Muscle layer of duodenum (tissue), 2 donors: ENCODE data around the gene SETBP1.
A peak's percentile ranks its signal among the peaks of the same experiment; 100 is the strongest.

Source experiments
- H3K27ac ChIP-seq: one replicate; pipeline ENCODE4 v1.7.0; 2013; ENCODE audit warnings: mild to moderate bottlenecking, low read length
- H3K27me3 ChIP-seq: one replicate; pipeline ENCODE4 v1.7.0; 2013; ENCODE audit warnings: low read depth, mild to moderate bottlenecking, control low read depth, low read length
- H3K36me3 ChIP-seq, 2 donors: one replicate each; pipeline ENCODE4 v1.7.0; 2013; ENCODE audit warnings: low read length in 2 of 2, control low read depth in 1 of 2, mild to moderate bottlenecking in 1 of 2; ENCODE audit not compliant: insufficient read depth in 2 of 2, control insufficient read depth in 1 of 2
- H3K4me1 ChIP-seq, 2 donors: one replicate each; pipeline ENCODE4 v1.7.0; 2013; ENCODE audit warnings: low read length in 2 of 2, mild to moderate bottlenecking in 2 of 2, control low read depth in 1 of 2, moderate library complexity in 1 of 2; ENCODE audit not compliant: insufficient read depth in 2 of 2, control insufficient read depth in 1 of 2
- H3K4me3 ChIP-seq, 2 donors: one replicate each; pipeline ENCODE4 v1.7.0; 2013; ENCODE audit warnings: low read length in 2 of 2, low read depth in 1 of 2, mild to moderate bottlenecking in 1 of 2
- H3K9me3 ChIP-seq, 2 donors: one replicate each; pipeline ENCODE4 v1.7.0; 2013; ENCODE audit warnings: low read length in 2 of 2, control low read depth in 1 of 2, mild to moderate bottlenecking in 1 of 2; ENCODE audit not compliant: control insufficient read depth in 1 of 2
- donor health status: healthy.

The SETBP1 gene

GRCh38 chr18:44916429-44917207, 235.9 kb downstream of the SETBP1 start:
- Histone ChIP-seq H3K27ac (no peak overlapping the region), H3K4me3 (no peak overlapping the region), H3K4me1 (peaks cover 14 to 25% of the 10 kb centered on the region in 2 donors), H3K27me3 (no peaks in the 10 kb centered on the region), H3K9me3 (no peaks in the 10 kb centered on the region), H3K36me3 (no peaks in the 10 kb centered on the region)

- Histone ChIP-seq H3K27ac (peak overlapping the region; percentile 49), H3K9me3 (no peaks in the 10 kb centered on the region), H3K4me3 (no peak overlapping the region), H3K27me3 (no peaks in the 10 kb centered on the region), H3K36me3 (no peaks in the 10 kb centered on the region), H3K4me1 (peaks cover 14 to 25% of the 10 kb centered on the region in 2 donors)
Measured at GRCh38 chr18:44917216-44918141, 236.8 kb downstream of the SETBP1 start.

GRCh38 chr18:44918142-44918476, 237.4 kb downstream of the SETBP1 start:
- Histone ChIP-seq H3K4me3 (no peak overlapping the region), H3K9me3 (no peaks in the 10 kb centered on the region), H3K4me1 (peaks cover 14 to 25% of the 10 kb centered on the region in 2 donors), H3K27ac (no peak overlapping the region), H3K27me3 (no peaks in the 10 kb centered on the region), H3K36me3 (no peaks in the 10 kb centered on the region)

- peaks cover 14 to 23% of the 10 kb centered on the region in 2 donors for H3K4me1 ChIP-seq
Measured at GRCh38 chr18:44920441-44920840, 239.8 kb downstream of the SETBP1 start.

GRCh38 chr18:44921974-44922373, 241.3 kb downstream of the SETBP1 start:
- no peaks in the 10 kb centered on the region for H3K9me3 ChIP-seq

More at GRCh38 chr18:44920441-44920840, 239.8 kb downstream of the SETBP1 start:
- Histone ChIP-seq H3K9me3 (no peaks in the 10 kb centered on the region), H3K27me3 (no peaks in the 10 kb centered on the region), H3K27ac (no peak overlapping the region), H3K36me3 (no peaks in the 10 kb centered on the region), H3K4me3 (no peak overlapping the region)

GRCh38 chr18:44922968-44923367, 242.3 kb downstream of the SETBP1 start:
- Histone ChIP-seq H3K27ac (no peak overlapping the region), H3K27me3 (no peaks in the 10 kb centered on the region), H3K4me1 (peaks cover under 1 to 9% of the 10 kb centered on the region in 2 donors), H3K9me3 (no peaks in the 10 kb centered on the region), H3K36me3 (no peaks in the 10 kb centered on the region), H3K4me3 (no peak overlapping the region)

More at GRCh38 chr18:44921974-44922373, 241.3 kb downstream of the SETBP1 start:
- Histone ChIP-seq H3K36me3 (no peaks in the 10 kb centered on the region), H3K4me1 (peaks cover 9 to 17% of the 10 kb centered on the region in 2 donors), H3K27me3 (no peaks in the 10 kb centered on the region), H3K27ac (no peak overlapping the region), H3K4me3 (no peak overlapping the region)

- Histone ChIP-seq H3K36me3 (no peaks in the 10 kb centered on the region), H3K4me1 (no peaks in the 10 kb centered on the region), H3K27ac (no peak overlapping the region), H3K4me3 (no peak overlapping the region), H3K27me3 (no peaks in the 10 kb centered on the region), H3K9me3 (no peaks in the 10 kb centered on the region)
Measured at GRCh38 chr18:44924785-44925499, 244.3 kb downstream of the SETBP1 start.

- no peak overlapping the region for H3K27ac ChIP-seq
- H3K27me3 ChIP-seq: no peaks in the 10 kb centered on the region
Measured at GRCh38 chr18:44927127-44927849, 246.6 kb downstream of the SETBP1 start.

GRCh38 chr18:44934901-44935300, 254.2 kb downstream of the SETBP1 start:
- Histone ChIP-seq H3K4me1 (peaks cover 0 to 5% of the 10 kb centered on the region in 2 donors), H3K4me3 (no peak overlapping the region), H3K27me3 (no peaks in the 10 kb centered on the region), H3K9me3 (peaks cover 0 to 8% of the 10 kb centered on the region in 2 donors), H3K27ac (no peak overlapping the region), H3K36me3 (no peaks in the 10 kb centered on the region)

More at GRCh38 chr18:44927127-44927849, 246.6 kb downstream of the SETBP1 start:
- no peaks in the 10 kb centered on the region for H3K9me3 ChIP-seq
- no peaks in the 10 kb centered on the region for H3K4me1 ChIP-seq
- H3K36me3 ChIP-seq: no peaks in the 10 kb centered on the region
- H3K4me3 ChIP-seq: no peak overlapping the region

- Histone ChIP-seq H3K9me3 (peaks cover 0 to 8% of the 10 kb centered on the region in 2 donors), H3K27ac (no peak overlapping the region), H3K36me3 (no peaks in the 10 kb centered on the region), H3K4me3 (no peak overlapping the region), H3K27me3 (no peaks in the 10 kb centered on the region), H3K4me1 (peaks cover 0 to 5% of the 10 kb centered on the region in 2 donors)
Measured at GRCh38 chr18:44935455-44935854, 254.8 kb downstream of the SETBP1 start.
